Thyroid gland (tissue), 4 donors: Measurements from ENCODE around the gene HECW1.
"Not testable (repeated sequence)": the region's sequence is repeated elsewhere in the genome, so short reads cannot be mapped to it uniquely, and the experiment has no call there.

Source experiments
- CTCF ChIP-seq, 6 experiments: fragments of 200-600 bp in 3 of 6; fragments of 450-650 bp in 3 of 6; sonication (generic) in 3 of 6; IDR thresholded peaks; one replicate each; pipeline ENCODE4 v1.5.1; 2016 to 2019; ENCODE audit warnings: antibody characterized with exemption in 6 of 6, mild to moderate bottlenecking in 2 of 6, inconsistent platforms in 1 of 6, moderate library complexity in 1 of 6
- POLR2A ChIP-seq, 2 donors: fragments of 450-650 bp; IDR thresholded peaks; one replicate each; pipeline ENCODE4 v1.6.1; 2017; ENCODE audit warnings: antibody characterized with exemption in 2 of 2, mild to moderate bottlenecking in 2 of 2, moderate library complexity in 1 of 2

- TF ChIP-seq POLR2A, CTCF (IDR thresholded peaks at IDR 0.05): not testable (repeated sequence)
Observed at GRCh38 chr7:43584733-43585132, 472.3 kb downstream of the HECW1 start.
